A549 (cell line): Measurements from ENCODE around the gene CACNA1S. TPM values are rescaled to one million over a fixed set of nuclear protein-coding genes. Genes with fewer than 3 reads are reported as not detected.

ENCODE experiments used
- ATAC-seq, 2 experiments: fragments of 200-7000 bp in 1 of 2; fragments of >200 bp in 1 of 2; cut with Nextera tagmentation in 1 of 2; cut with Tn5 transposase in 1 of 2; 3 replicates each; pipeline versions ENCODE4 v1.8.0 to v1.9.1; 2018 to 2020; ENCODE audit warnings: mild to moderate bottlenecking in 1 of 2, moderate library complexity in 1 of 2
- CTCF ChIA-PET: fragments of 300-600 bp; sonication (Branson Sonifier 250); formaldehyde crosslinking; extraction: SDS; loops from one replicate; lab custom pipeline; 2021; ENCODE audit warnings: antibody characterized with exemption, inconsistent platforms; lab: Yijun Ruan, JAX
- POLR2A ChIA-PET: fragments of 350-600 bp; formaldehyde crosslinking; extraction: SDS; loops from one replicate; lab custom pipeline; 2021; ENCODE audit warnings: antibody characterized with exemption, inconsistent platforms; lab: Yijun Ruan, JAX
- DNase-seq, 2 experiments: peaks; one replicate each; pipeline versions ENCODE4 v3.0.0 to v3.0.0-alpha.2; 2011 to 2016; ENCODE audit warnings: low read depth in 1 of 2, low spot score in 1 of 2
- FAIRE-seq: peaks from 2 replicates; lab custom pipeline; 2011; peaks lifted over from hg19 to GRCh38; lab: Jason Lieb, UNC
- H3K27ac ChIP-seq, 2 experiments: fragments of >200 bp; sonication (Bioruptor Twin); formaldehyde crosslinking; 3 replicates each; pipeline ENCODE4 v1.5.1; 2016 to 2017
- H3K4me1 ChIP-seq: fragments of >200 bp; sonication (Bioruptor Twin); formaldehyde crosslinking; 3 replicates; pipeline ENCODE4 v1.6.1; 2016
- H3K4me2 ChIP-seq: fragments of >200 bp; sonication (Bioruptor Twin); formaldehyde crosslinking; 3 replicates; pipeline ENCODE4 v1.6.1; 2016
- H3K4me3 ChIP-seq: fragments of >200 bp; sonication (Bioruptor Twin); formaldehyde crosslinking; 3 replicates; pipeline ENCODE4 v1.5.1; 2016
- H3K9me3 ChIP-seq: fragments of >200 bp; sonication (Bioruptor Twin); formaldehyde crosslinking; 3 replicates; pipeline ENCODE4 v1.6.1; 2016
- CEBPB ChIP-seq, 2 experiments: fragments of >200 bp in 1 of 2; sonication (Bioruptor Twin) in 1 of 2; formaldehyde crosslinking in 1 of 2; IDR thresholded peaks; 2 replicates each; pipeline ENCODE4 v1.6.1; 2012 to 2016
- CTCF ChIP-seq: fragments of >200 bp; sonication (Bioruptor Twin); formaldehyde crosslinking; IDR thresholded peaks from 3 replicates; pipeline ENCODE4 v1.5.1; 2016
- FOSB ChIP-seq: fragments of 250-450 bp; sonication (Bioruptor Pico); IDR thresholded peaks from 2 replicates; pipeline ENCODE4 v1.5.0; 2020; ENCODE audit warnings: mild to moderate bottlenecking, moderate library complexity
- FOXS1 ChIP-seq: fragments of 250-450 bp; sonication (Bioruptor Pico); IDR thresholded peaks from 2 replicates; pipeline ENCODE4 v1.5.0; 2020; ENCODE audit warnings: mild to moderate bottlenecking, moderate library complexity
- HES2 ChIP-seq: fragments of >200 bp; sonication (Bioruptor Twin); formaldehyde crosslinking; IDR thresholded peaks from 2 replicates; pipeline ENCODE4 v1.6.1; 2016
- HMGXB4 ChIP-seq: fragments of 250-450 bp; sonication (Bioruptor Pico); IDR thresholded peaks from 2 replicates; pipeline ENCODE4 v1.5.0; 2021; ENCODE audit warnings: mild to moderate bottlenecking, moderate library complexity, borderline replicate concordance
- NFE2L2 ChIP-seq: fragments of 150-350 bp; conservative IDR thresholded peaks from 2 replicates; pipeline ENCODE4 v1.6.1; 2014; ENCODE audit warnings: low read length
- PBX3 ChIP-seq: IDR thresholded peaks from 2 replicates; pipeline ENCODE4 v1.6.1; 2012
- RAD21 ChIP-seq, 2 experiments: fragments of >200 bp in 1 of 2; sonication (Bioruptor Twin) in 1 of 2; formaldehyde crosslinking in 1 of 2; IDR thresholded peaks in 1 of 2; conservative IDR thresholded peaks in 1 of 2; 2 replicates in 1 of 2; 3 replicates in 1 of 2; pipeline ENCODE4 v1.6.1; 2012 to 2018; ENCODE audit warnings: inconsistent platforms in 1 of 2
- RCOR1 ChIP-seq: fragments of 150-350 bp; IDR thresholded peaks from 2 replicates; pipeline ENCODE4 v1.6.1; 2014; ENCODE audit warnings: antibody characterized with exemption, low read length, low read depth
- RFX5 ChIP-seq: fragments of 450-650 bp; IDR thresholded peaks from 2 replicates; pipeline ENCODE4 v1.7.1; 2014; ENCODE audit warnings: antibody characterized with exemption, mild to moderate bottlenecking, moderate library complexity
- SMC3 ChIP-seq: fragments of >200 bp; sonication (Bioruptor Twin); formaldehyde crosslinking; IDR thresholded peaks from 3 replicates; pipeline ENCODE4 v1.6.1; 2018; ENCODE audit warnings: inconsistent platforms
- WGBS: methylation state at CpG from one replicate; pipeline ENCODE4 v1.1.6; 2017; ENCODE audit errors: missing lambda C conversion rate; 5-methylcytosine and 5-hydroxymethylcytosine counted together
- polyA plus RNA-seq, 4 experiments: library from polyadenylated mRNA; depleted of rRNA in 3 of 4; stranded (reverse); fragments of >200 nt; fragmentation: RNase III in 1 of 4; extraction: RNeasy Plus Mini Kit Qiagen cat#74134 plus additional on column Dnase treatment in 1 of 4; gene quantifications; 2 replicates in 3 of 4; 3 replicates in 1 of 4; pipeline ENCODE4 v1.2.3, GENCODE V29; 2011 to 2017
- TF ChIP-seq, protein P1 (sequence below): IDR thresholded peaks from 2 replicates; pipeline ENCODE4 v1.6.1; 2012

The CACNA1S gene
- polyA plus RNA-seq, 2 of the 4 experiments (the other 2 are of a cell fraction) = 0.01 TPM; not detected in 1

- no peak for TF ChIP-seq HMGXB4
- no peak for TF ChIP-seq FOXS1
Observed at GRCh38 chr1:201088395-201088794, 23.8 kb downstream of the CACNA1S start (continued).

DNA sequence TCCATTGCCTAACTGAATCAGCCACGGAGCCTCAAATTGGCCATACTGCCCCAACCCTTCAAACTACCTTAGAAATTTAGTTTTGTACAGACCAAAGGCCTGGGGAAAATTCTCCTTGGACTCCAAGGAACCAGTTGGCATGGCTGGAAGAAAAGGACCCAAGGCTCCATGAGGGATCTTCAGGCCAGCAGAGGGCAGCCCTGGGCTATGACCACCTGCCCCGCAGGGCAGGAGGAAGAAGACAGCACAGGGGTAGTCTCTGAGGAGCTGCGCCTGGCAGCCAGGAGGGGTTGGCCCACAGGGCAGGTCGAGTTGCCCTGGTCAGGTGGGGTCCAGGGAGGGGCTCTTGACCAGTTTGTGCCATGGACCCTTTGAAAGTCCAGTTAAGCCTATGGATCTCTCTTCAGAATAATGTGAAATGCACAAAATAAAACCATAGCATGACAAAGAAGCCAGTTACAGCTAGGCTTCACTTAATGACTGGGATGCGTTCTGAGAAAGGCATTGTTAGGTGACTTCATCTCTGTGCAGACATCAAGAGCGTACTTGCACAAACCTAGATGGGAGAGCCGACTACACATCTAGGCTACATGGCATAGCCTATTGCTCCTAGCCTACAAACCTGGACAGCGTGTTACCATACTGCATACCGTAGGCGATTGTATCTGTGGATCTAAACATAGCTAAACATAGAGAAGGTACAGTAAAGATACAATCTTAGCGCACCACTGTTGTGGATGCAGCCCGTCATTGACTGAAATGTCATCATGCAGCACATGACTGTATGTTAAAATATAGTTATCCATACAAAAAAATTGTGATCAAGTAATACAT, 26.1 kb downstream of the CACNA1S start:
- Histone ChIP-seq H3K4me2 (no peak overlapping the region), H3K27ac (no peak overlapping the region), H3K9me3 (no peaks in the 10 kb centered on the region), H3K4me3 (no peak overlapping the region), H3K4me1 (no peaks in the 10 kb centered on the region)
- ChIA-PET POLR2A (interaction anchor here (0.7 to 1.1 kb wide), 2 partner anchors 28 kb away, joined by 3 to 4 read pairs; no protein-coding TSS in a partner anchor), CTCF (interaction anchor here (0.5 to 5.6 kb wide), 31 partner anchors 11 to 464 kb away, joined by 3 to 83 read pairs (median 4); partner anchors contain the start of gene CACNA1S)
- DNase-seq (peak; percentile 61 to 93), FAIRE-seq (no peak), ATAC-seq (peak; percentile 97 to 99)
- no peak for TF ChIP-seq NFE2L2
- no peak for TF ChIP-seq HMGXB4
- peak; percentile 86 for TF ChIP-seq SMC3
- TF ChIP-seq RAD21 (conservative IDR thresholded peaks at IDR 0.05 in 1 of 2, IDR thresholded peaks at IDR 0.05 in 1 of 2) = peak; percentile 75 to 80
- TF ChIP-seq, protein P1, sequence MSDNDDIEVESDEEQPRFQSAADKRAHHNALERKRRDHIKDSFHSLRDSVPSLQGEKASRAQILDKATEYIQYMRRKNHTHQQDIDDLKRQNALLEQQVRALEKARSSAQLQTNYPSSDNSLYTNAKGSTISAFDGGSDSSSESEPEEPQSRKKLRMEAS = no peak
- peak; percentile 82 for TF ChIP-seq CTCF
- no peak for TF ChIP-seq RFX5
- TF ChIP-seq FOSB (CRISPR knock-in tag) = no peak
- TF ChIP-seq FOXS1 = no peak
- no peak for TF ChIP-seq RCOR1
- WGBS = 54% methylated on average over 12 of the region's 12 CpGs

DNA sequence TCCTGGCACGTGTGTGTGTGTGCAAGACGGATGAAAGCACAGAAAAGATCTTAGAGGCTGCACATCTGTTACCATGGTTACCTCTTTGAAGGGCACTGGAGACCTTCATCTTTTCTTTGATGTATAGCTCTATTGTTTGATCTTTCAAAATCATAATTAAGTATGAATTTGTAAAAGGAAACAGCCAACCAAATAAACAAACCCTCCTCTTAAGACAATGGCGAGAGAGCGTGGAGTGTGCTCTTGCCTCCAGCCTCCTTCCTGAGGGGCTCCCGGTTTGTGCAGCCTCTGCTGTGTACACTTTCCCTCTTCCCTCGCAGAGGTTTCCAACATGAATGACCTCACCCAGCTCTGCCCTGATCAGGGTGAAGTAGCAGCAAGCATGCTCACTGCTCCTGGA, 27.9 kb downstream of the CACNA1S start:
- FAIRE-seq = no peak

More for the DNA sequence above, 27.9 kb downstream of the CACNA1S start:
- ATAC-seq (no peak), DNase-seq (no peak)
- H3K9me3 ChIP-seq = no peaks in the 10 kb centered on the region
- H3K4me2 ChIP-seq = no peak overlapping the region
- no peak for TF ChIP-seq CEBPB (IDR thresholded peaks at IDR 0.05)
- no peak for TF ChIP-seq HES2
- TF ChIP-seq PBX3 = no peak
- TF ChIP-seq CTCF = no peak
- TF ChIP-seq, all 56 proteins: peak for 0
- Histone ChIP-seq H3K4me3 (no peak overlapping the region), H3K27ac (no peak overlapping the region), H3K4me1 (no peaks in the 10 kb centered on the region)
- ChIA-PET CTCF (interaction anchor here (0.7 to 5.6 kb wide), 12 partner anchors 9 to 170 kb away, joined by 3 to 83 read pairs (median 6); partner anchors contain the start of gene CACNA1S), POLR2A (no interaction called here)
- WGBS = 36% methylated on average over 6 of the region's 6 CpGs
